Neural crest cell (in vitro differentiated cells): ENCODE results near the gene SPATS2. TPM values are rescaled to one million over a fixed set of nuclear protein-coding genes. Genes with fewer than 3 reads are reported as not detected.

Experiments
- DNase-seq: peaks from one replicate; pipeline ENCODE4 v3.0.0; 2021; ENCODE audit warnings: low read depth, mixed read lengths, low spot score
- H3K27ac Mint-ChIP-seq: one replicate; pipeline ENCODE4 v1.8.0; 2021; ENCODE audit warnings: mild to moderate bottlenecking, mixed read lengths; ENCODE audit not compliant: unreplicated experiment
- H3K27me3 Mint-ChIP-seq: 2 replicates; pipeline ENCODE4 v1.8.0; 2021; ENCODE audit warnings: low read depth, mild to moderate bottlenecking, mixed read lengths
- H3K36me3 Mint-ChIP-seq: 2 replicates; pipeline ENCODE4 v1.8.0; 2021; ENCODE audit warnings: low read depth, mild to moderate bottlenecking, mixed read lengths
- H3K4me1 Mint-ChIP-seq: 2 replicates; pipeline ENCODE4 v1.8.0; 2021; ENCODE audit warnings: mixed read lengths
- H3K4me3 Mint-ChIP-seq: one replicate; pipeline ENCODE4 v1.8.0; 2021; ENCODE audit warnings: mild to moderate bottlenecking, mixed read lengths
- H3K9me3 Mint-ChIP-seq: 2 replicates; pipeline ENCODE4 v1.8.0; 2021; ENCODE audit warnings: mixed read lengths
- total RNA-seq: library from RNA; stranded (reverse); gene quantifications from 2 replicates; pipeline ENCODE4 v1.2.1, GENCODE V29; 2021
- TF ChIP-seq, protein P1 (sequence below): fragments of 200-600 bp; sonication (generic); conservative IDR thresholded peaks from 2 replicates; pipeline ENCODE4 v1.5.0; 2021; ENCODE audit warnings: antibody characterized with exemption, mild to moderate bottlenecking

Gene SPATS2
- total RNA-seq, 1 donor from 2014 or later, result 45.2 TPM

DNA sequence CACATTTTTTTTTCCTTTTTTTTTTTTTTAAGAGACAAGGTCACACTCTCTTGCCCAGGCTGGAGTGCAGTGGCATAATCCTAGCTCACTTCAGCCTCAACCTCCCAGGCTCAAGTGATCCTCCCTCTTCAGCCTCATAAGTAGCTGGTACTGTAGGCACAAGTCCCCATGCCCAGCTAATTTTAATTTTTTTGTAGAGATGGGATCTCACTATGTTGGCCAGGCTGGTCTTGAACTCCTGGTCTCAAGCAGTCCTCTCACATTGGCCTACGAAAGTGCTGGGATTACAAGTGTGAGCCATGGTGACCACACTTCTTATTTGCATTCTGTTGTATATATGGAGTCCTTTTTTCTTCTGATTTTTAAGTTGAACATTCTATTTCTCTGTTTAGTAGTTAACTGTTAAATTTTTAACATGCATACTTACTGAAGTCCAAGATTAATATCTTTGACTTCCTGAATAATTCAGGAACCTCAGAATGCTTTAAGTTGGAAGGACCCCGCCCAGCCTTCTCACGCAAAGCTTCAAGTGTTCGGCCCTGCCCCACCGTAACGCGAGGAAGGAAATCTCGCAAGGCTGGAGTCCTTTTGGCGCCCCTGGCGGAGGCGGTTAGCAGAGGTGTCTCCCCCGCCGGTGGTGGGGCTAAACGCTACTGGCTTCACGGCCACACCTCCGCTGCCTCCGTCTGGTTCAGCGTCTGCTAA, 21.6 kb downstream of the SPATS2 start:
- Mint-ChIP-seq H3K27me3 (no peaks in the 10 kb centered on the region), H3K4me1 (no peaks in the 10 kb centered on the region), H3K4me3 (no peak overlapping the region), H3K36me3 (peaks cover 4% of the 10 kb centered on the region), H3K27ac (no peak overlapping the region), H3K9me3 (no peaks in the 10 kb centered on the region)
- TF ChIP-seq, protein P1, sequence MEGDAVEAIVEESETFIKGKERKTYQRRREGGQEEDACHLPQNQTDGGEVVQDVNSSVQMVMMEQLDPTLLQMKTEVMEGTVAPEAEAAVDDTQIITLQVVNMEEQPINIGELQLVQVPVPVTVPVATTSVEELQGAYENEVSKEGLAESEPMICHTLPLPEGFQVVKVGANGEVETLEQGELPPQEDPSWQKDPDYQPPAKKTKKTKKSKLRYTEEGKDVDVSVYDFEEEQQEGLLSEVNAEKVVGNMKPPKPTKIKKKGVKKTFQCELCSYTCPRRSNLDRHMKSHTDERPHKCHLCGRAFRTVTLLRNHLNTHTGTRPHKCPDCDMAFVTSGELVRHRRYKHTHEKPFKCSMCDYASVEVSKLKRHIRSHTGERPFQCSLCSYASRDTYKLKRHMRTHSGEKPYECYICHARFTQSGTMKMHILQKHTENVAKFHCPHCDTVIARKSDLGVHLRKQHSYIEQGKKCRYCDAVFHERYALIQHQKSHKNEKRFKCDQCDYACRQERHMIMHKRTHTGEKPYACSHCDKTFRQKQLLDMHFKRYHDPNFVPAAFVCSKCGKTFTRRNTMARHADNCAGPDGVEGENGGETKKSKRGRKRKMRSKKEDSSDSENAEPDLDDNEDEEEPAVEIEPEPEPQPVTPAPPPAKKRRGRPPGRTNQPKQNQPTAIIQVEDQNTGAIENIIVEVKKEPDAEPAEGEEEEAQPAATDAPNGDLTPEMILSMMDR, result no peak
- DNase-seq, result no peak

DNA sequence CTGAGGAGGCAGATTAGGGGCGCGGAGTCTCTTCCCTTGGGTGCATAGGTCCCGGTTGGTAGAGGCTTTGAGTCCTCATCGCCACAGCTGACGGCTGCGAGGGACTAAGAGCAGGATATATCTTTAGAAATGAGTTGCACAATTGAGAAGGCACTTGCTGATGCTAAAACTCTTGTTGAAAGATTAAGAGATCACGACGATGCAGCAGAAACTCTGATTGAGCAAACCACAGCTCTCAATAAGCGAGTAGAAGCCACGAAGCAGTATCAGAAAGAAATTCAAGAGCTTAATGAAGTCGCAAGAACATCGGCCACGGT, 22.1 kb downstream of the SPATS2 start:
- no peak overlapping the region for H3K4me3 Mint-ChIP-seq
- H3K4me1 Mint-ChIP-seq, result no peaks in the 10 kb centered on the region
- H3K9me3 Mint-ChIP-seq, result no peaks in the 10 kb centered on the region
- TF ChIP-seq, protein P1, result no peak
- no peak for DNase-seq
- H3K36me3 Mint-ChIP-seq, result peaks cover 3% of the 10 kb centered on the region
- H3K27ac Mint-ChIP-seq, result no peak overlapping the region
- no peaks in the 10 kb centered on the region for H3K27me3 Mint-ChIP-seq

DNA sequence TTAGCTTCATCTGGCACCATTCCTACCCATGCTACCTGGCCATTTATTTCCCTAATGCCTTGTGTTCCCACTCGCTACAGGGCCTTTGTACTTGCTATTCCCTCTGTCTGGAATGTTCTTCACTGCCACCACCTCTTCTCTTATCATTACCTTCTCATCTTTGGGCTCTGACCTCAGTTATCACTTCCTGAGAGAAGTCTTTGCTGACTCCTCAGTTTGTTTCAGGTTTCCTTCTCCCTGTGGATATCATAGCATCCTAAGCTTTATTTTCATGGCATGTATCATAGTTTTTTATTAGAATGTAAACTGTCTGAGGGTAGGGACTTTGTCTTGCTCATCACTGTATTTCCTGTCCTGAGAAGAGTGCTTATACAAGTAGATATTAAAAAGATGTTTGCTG, 29.7 kb downstream of the SPATS2 start:
- H3K9me3 Mint-ChIP-seq, result no peaks in the 10 kb centered on the region
- no peak for DNase-seq
- TF ChIP-seq, protein P1, result no peak
- H3K36me3 Mint-ChIP-seq, result peaks cover 5% of the 10 kb centered on the region
- H3K4me3 Mint-ChIP-seq, result no peak overlapping the region
- no peaks in the 10 kb centered on the region for H3K27me3 Mint-ChIP-seq
- H3K27ac Mint-ChIP-seq, result no peak overlapping the region
- peaks cover 17% of the 10 kb centered on the region for H3K4me1 Mint-ChIP-seq

DNA sequence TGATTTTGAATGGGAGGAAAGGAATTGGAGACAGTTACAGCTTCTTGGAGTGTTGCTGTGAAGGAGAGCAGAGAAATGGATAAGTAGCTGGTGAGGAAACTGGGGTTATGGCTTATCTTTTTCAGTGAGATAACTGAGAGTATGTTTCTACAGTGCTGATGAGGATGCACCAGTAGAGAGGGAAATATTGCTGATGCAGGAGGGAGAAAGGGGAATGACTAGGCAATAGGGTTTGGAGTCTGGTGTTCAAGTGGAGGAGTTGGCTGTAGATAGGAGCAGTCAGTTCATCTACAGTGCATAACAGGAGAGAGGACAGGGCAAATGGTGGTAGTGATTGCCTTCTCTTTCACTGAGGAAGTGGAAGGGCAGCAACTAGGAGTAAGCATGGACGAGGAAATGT, 33.0 kb downstream of the SPATS2 start:
- TF ChIP-seq, protein P1, result no peak
- no peaks in the 10 kb centered on the region for H3K9me3 Mint-ChIP-seq
- H3K27ac Mint-ChIP-seq, result no peak overlapping the region

DNA sequence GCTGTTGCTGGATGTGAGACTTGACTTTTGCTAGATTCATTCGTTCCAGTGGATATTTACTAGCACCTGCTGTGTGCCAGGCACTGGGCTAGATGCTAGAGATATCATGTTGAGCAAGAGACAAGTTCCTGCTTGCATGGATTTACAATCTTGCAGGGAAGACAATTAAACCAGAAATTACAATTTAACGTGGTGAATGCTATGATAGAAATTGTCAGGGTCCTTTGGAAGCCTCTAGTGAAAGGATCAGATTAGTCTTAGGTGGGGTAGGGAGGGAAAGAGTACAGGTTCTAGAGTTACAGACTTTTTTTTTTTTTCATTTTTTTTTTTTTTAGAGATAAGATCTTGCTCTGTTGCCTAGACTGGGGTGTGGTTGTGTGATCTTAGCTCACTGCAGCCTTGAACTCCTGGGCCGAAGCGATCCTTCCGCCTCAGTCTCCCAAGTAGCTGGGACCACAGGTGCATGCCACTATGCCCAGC, 36.7 kb downstream of the SPATS2 start:
- no peaks in the 10 kb centered on the region for H3K9me3 Mint-ChIP-seq
- no peaks in the 10 kb centered on the region for H3K27me3 Mint-ChIP-seq
- TF ChIP-seq, protein P1, result no peak
- H3K27ac Mint-ChIP-seq, result no peak overlapping the region
- H3K36me3 Mint-ChIP-seq, result peaks cover 4% of the 10 kb centered on the region
- H3K4me1 Mint-ChIP-seq, result peaks cover 1% of the 10 kb centered on the region
- no peak overlapping the region for H3K4me3 Mint-ChIP-seq
- DNase-seq, result no peak

More for the DNA sequence above, 33.0 kb downstream of the SPATS2 start:
- DNase-seq, result no peak
- H3K27me3 Mint-ChIP-seq, result no peaks in the 10 kb centered on the region
- H3K36me3 Mint-ChIP-seq, result peaks cover 5% of the 10 kb centered on the region
- H3K4me3 Mint-ChIP-seq, result no peak overlapping the region
- peaks cover 17% of the 10 kb centered on the region for H3K4me1 Mint-ChIP-seq
